Colonic mucosa (tissue), 4 donors: ENCODE measurements around the gene NUAK1. TPM values are rescaled to one million over a fixed set of nuclear protein-coding genes. Genes with fewer than 3 reads are reported as not detected.
"Not testable (repeated sequence)": the region's sequence is repeated elsewhere in the genome, so short reads cannot be mapped to it uniquely, and the experiment has no call there.

ENCODE experiments used
- DNase-seq: peaks from one replicate; pipeline ENCODE4 v3.0.0-alpha.2; 2020
- H3K27ac ChIP-seq: fragments of 200-600 bp; one replicate; pipeline ENCODE4 v1.8.0; 2021
- H3K27me3 ChIP-seq: fragments of 200-600 bp; one replicate; pipeline ENCODE4 v1.8.0; 2021
- H3K36me3 ChIP-seq: fragments of 200-600 bp; one replicate; pipeline ENCODE4 v1.8.0; 2021
- H3K4me1 ChIP-seq: fragments of 200-600 bp; one replicate; pipeline ENCODE4 v1.8.0; 2021; ENCODE audit warnings: mild to moderate bottlenecking
- H3K4me3 ChIP-seq: fragments of 200-600 bp; one replicate; pipeline ENCODE4 v1.8.0; 2021
- H3K9ac ChIP-seq, 2 donors: one replicate each; pipeline ENCODE4 v1.7.0; 2013; ENCODE audit warnings: control low read depth in 2 of 2, low read depth in 2 of 2, low read length in 2 of 2
- H3K9me3 ChIP-seq: fragments of 200-600 bp; one replicate; pipeline ENCODE4 v1.8.0; 2021
- CTCF ChIP-seq: fragments of 200-600 bp; IDR thresholded peaks from one replicate; pipeline ENCODE4 v1.8.0; 2022; ENCODE audit warnings: antibody characterized with exemption, mild to moderate bottlenecking
- intact Hi-C: fragments of 100-400 bp; cut with DNase I; formaldehyde crosslinking; loops from one replicate; pipeline ENCODE4 v1.14.1; 2022
- total RNA-seq, 2 donors: library from RNA; stranded (reverse); fragmentation: NEBNext Ultra II Directional in 1 of 2; extraction: Animal tissue kit (Norgen Biotek cat#: 25700) in 1 of 2; gene quantifications; one replicate each; pipeline ENCODE4 v1.2.1, GENCODE V29; 2021
- donor health status: healthy.
- donor health status: DM: no; HTN: no; CAD: no.
- donor health status: DM: no; HTN: no; CAD: no.

Gene NUAK1
- total RNA-seq, 2 donors from 2014 or later, result 2.2 to 3.7 TPM

- H3K9me3 ChIP-seq, result no peaks in the 10 kb centered on the region
- peaks cover 11% of the 10 kb centered on the region for H3K27me3 ChIP-seq
- no peak for DNase-seq
- no peak overlapping the region for H3K4me3 ChIP-seq
- no peak overlapping the region for H3K9ac ChIP-seq
- no peak for TF ChIP-seq CTCF
- H3K36me3 ChIP-seq, result no peaks in the 10 kb centered on the region
- no peak overlapping the region for H3K27ac ChIP-seq
- intact Hi-C loops, result no loop called here
- no peaks in the 10 kb centered on the region for H3K4me1 ChIP-seq
These were observed 4.0 kb upstream of the NUAK1 start for GRCh38 chr12:106142591-106143261.

- H3K36me3 ChIP-seq, intact Hi-C loops, H3K4me3 ChIP-seq, H3K9ac ChIP-seq, DNase-seq, H3K27ac ChIP-seq, H3K9me3 ChIP-seq, H3K4me1 ChIP-seq: not testable (repeated sequence)
- peaks cover 11% of the 10 kb centered on the region for H3K27me3 ChIP-seq
These were observed 3.2 kb upstream of the NUAK1 start for GRCh38 chr12:106141920-106142319.

- H3K9ac ChIP-seq, result no peak overlapping the region
- no peak for TF ChIP-seq CTCF
- H3K9me3 ChIP-seq, result no peaks in the 10 kb centered on the region
- H3K27me3 ChIP-seq, result peaks cover 11% of the 10 kb centered on the region
- H3K27ac ChIP-seq, result no peak overlapping the region
- no peak overlapping the region for H3K4me3 ChIP-seq
- H3K36me3 ChIP-seq, result no peaks in the 10 kb centered on the region
- no peak for DNase-seq
- intact Hi-C loops, result no loop called here
- H3K4me1 ChIP-seq, result no peaks in the 10 kb centered on the region
These were observed 2.7 kb upstream of the NUAK1 start for GRCh38 chr12:106141452-106141851.

- Histone ChIP-seq H3K4me1 (no peaks in the 10 kb centered on the region), H3K9ac (no peak overlapping the region), H3K27ac (no peak overlapping the region), H3K4me3 (no peak overlapping the region), H3K9me3 (no peaks in the 10 kb centered on the region), H3K36me3 (no peaks in the 10 kb centered on the region), H3K27me3 (peaks cover 11% of the 10 kb centered on the region)
- intact Hi-C loops, result no loop called here
- no peak for TF ChIP-seq CTCF
- DNase-seq, result no peak
These were observed 2.2 kb upstream of the NUAK1 start for GRCh38 chr12:106141003-106141402.

GRCh38 chr12:106140223-106140986 is 1.7 kb upstream of the NUAK1 start:
- peaks cover 11% of the 10 kb centered on the region for H3K27me3 ChIP-seq
- intact Hi-C loops, result no loop called here

More at GRCh38 chr12:106140223-106140986, 1.7 kb upstream of the NUAK1 start:
- no peak overlapping the region for H3K9ac ChIP-seq
- no peaks in the 10 kb centered on the region for H3K9me3 ChIP-seq
- H3K4me1 ChIP-seq, result no peaks in the 10 kb centered on the region
- no peak for TF ChIP-seq CTCF
- H3K4me3 ChIP-seq, result peak overlapping the region; percentile 62
- H3K27ac ChIP-seq, result no peak overlapping the region
- no peaks in the 10 kb centered on the region for H3K36me3 ChIP-seq
- DNase-seq, result no peak
